ENCODE data around the gene AP3S1. TPM values are rescaled to one million over a fixed set of nuclear protein-coding genes. Genes with fewer than 3 reads are reported as not detected.

Gene AP3S1
- total and polyA plus RNA-seq, 3 donors from 2014 or later: 103 to 136 (median 105) TPM

DNA sequence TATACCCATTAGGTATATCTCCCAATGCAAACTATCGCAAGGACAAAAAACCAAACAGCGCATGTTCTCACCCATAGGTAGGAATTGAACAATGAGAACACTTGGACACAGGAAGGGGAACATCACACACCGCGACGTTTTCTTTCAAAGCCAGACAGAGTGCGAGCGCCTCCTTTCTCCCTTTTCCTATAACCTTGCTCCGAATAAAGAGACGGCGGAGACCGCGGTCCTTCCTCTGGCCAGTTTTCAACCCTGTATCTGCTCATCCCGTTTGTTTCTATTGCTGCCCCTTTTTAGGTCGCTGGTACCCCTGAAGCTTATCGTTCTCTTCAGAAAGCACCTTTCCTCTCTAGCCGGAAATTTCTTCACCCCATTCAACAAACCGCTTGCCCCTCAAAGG, 121.8 kb downstream of the AP3S1 start:
- peaks cover 10% of the 10 kb centered on the region for H3K4me1 ChIP-seq
- intact Hi-C loops (cut with DNase I; ENCODE audit: low total_unique reads): no loop called here
- TF ChIP-seq POLR2A (IDR thresholded peaks at IDR 0.05): no peak
- TF ChIP-seq, protein P1, sequence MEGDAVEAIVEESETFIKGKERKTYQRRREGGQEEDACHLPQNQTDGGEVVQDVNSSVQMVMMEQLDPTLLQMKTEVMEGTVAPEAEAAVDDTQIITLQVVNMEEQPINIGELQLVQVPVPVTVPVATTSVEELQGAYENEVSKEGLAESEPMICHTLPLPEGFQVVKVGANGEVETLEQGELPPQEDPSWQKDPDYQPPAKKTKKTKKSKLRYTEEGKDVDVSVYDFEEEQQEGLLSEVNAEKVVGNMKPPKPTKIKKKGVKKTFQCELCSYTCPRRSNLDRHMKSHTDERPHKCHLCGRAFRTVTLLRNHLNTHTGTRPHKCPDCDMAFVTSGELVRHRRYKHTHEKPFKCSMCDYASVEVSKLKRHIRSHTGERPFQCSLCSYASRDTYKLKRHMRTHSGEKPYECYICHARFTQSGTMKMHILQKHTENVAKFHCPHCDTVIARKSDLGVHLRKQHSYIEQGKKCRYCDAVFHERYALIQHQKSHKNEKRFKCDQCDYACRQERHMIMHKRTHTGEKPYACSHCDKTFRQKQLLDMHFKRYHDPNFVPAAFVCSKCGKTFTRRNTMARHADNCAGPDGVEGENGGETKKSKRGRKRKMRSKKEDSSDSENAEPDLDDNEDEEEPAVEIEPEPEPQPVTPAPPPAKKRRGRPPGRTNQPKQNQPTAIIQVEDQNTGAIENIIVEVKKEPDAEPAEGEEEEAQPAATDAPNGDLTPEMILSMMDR (IDR thresholded peaks at IDR 0.05): no peak
- no peaks in the 10 kb centered on the region for H3K27me3 ChIP-seq
- no peaks in the 10 kb centered on the region for H3K9me3 ChIP-seq
- WGBS, 2 donors: 38 to 43% methylated on average over 17 of the region's 17 CpGs
- H3K27ac ChIP-seq: no peak overlapping the region
- no peaks in the 10 kb centered on the region for H3K36me3 ChIP-seq (ENCODE audit: low read depth, missing control alignments)
- peak; percentile 25 for DNase-seq
- peak overlapping the region in 1 of 2 donors; percentile 1 for H3K4me3 ChIP-seq

Other genes starting within 250 kb of the AP3S1 start
- gene TICAM2, start 239.5 kb upstream of the AP3S1 start, total RNA-seq: under 1 TPM in 1 of 2 donors, not detected in 1; 0.68 TPM
- gene TICAM2, start 239.5 kb upstream of the AP3S1 start, polyA plus RNA-seq (ENCODE audit: insufficient read depth, low read depth, low replicate concordance): 1.1 TPM
- 100 to 1,000 TPM in 1 of 2 donors, 10 to 100 TPM in 1; 89.3 to 119 TPM for gene TMED7, start 215.9 kb upstream of the AP3S1 start, total RNA-seq
- 43.6 TPM for gene TMED7, start 215.9 kb upstream of the AP3S1 start, polyA plus RNA-seq (ENCODE audit: insufficient read depth, low read depth, low replicate concordance)
- gene CDO1, start 25.3 kb upstream of the AP3S1 start, total RNA-seq: 10 to 100 TPM; 41.3 to 45.0 TPM
- 31.6 TPM for gene CDO1, start 25.3 kb upstream of the AP3S1 start, polyA plus RNA-seq (ENCODE audit: insufficient read depth, low read depth, low replicate concordance)
- gene ATG12, start 370 bp upstream of the AP3S1 start, total RNA-seq: 10 to 100 TPM; 49.7 to 65.8 TPM
- 50.5 TPM for gene ATG12, start 370 bp upstream of the AP3S1 start, polyA plus RNA-seq (ENCODE audit: insufficient read depth, low read depth, low replicate concordance)
- gene LVRN, start 120.5 kb downstream of the AP3S1 start, total RNA-seq: 1 to 10 TPM in 1 of 2 donors, under 1 TPM in 1; 0.99 to 6.1 TPM
- gene LVRN, start 120.5 kb downstream of the AP3S1 start, polyA plus RNA-seq (ENCODE audit: insufficient read depth, low read depth, low replicate concordance): 3.3 TPM
- gene ARL14EPL, start 190.5 kb downstream of the AP3S1 start, total RNA-seq: not detected
- gene ARL14EPL, start 190.5 kb downstream of the AP3S1 start, polyA plus RNA-seq (ENCODE audit: insufficient read depth, low read depth, low replicate concordance): 0.21 TPM
- 10 to 100 TPM; 29.7 to 36.1 TPM for gene COMMD10, start 243.1 kb downstream of the AP3S1 start, total RNA-seq
- gene COMMD10, start 243.1 kb downstream of the AP3S1 start, polyA plus RNA-seq (ENCODE audit: insufficient read depth, low read depth, low replicate concordance): 16.6 TPM